ENCODE measurements around the gene PAQR9. TPM values are rescaled to one million over a fixed set of nuclear protein-coding genes. Genes with fewer than 3 reads are reported as not detected.

PAQR9 gene
- total RNA-seq, 1 experiment from 2014 or later, result 0.17 TPM

GRCh38 chr3:142966808-142967207 is 3.3 kb upstream of the PAQR9 start:
- no TSS peak for BruUV-seq (replicated peaks)
- Histone ChIP-seq H3K9ac (ENCODE audit: low read length) (no peak overlapping the region), H3K27me3 (ENCODE audit: insufficient read depth, low read length) (no peaks in the 10 kb centered on the region), H3K9me2 (ENCODE audit: insufficient read depth) (no peaks in the 10 kb centered on the region), H3K4me3 (replicated peaks in 1 of 2; ENCODE audit: low read depth in 1 of 2, low read length in 2 of 2) (no peak overlapping the region), H3K4me2 (ENCODE audit: low read length) (no peak overlapping the region), H3K79me2 (ENCODE audit: insufficient read depth, low read length) (no peaks in the 10 kb centered on the region), H4K20me1 (ENCODE audit: insufficient read depth) (no peaks in the 10 kb centered on the region), H3K27ac (ENCODE audit: low read depth, low read length) (no peak overlapping the region), H3K9me3 (ENCODE audit: control insufficient read depth in 1 of 2, insufficient read depth in 1 of 2, low read depth in 1 of 2, low read length in 2 of 2) (no peaks in the 10 kb centered on the region), H3K36me3 (ENCODE audit: control insufficient read depth in 1 of 2, insufficient read depth in 2 of 2, low read length in 2 of 2) (no peaks in the 10 kb centered on the region), H2AFZ (ENCODE audit: low read depth, low read length, poor library complexity, severe bottlenecking) (no peak overlapping the region), H3K4me1 (ENCODE audit: control insufficient read depth in 1 of 2, insufficient read depth in 2 of 2, low read length in 2 of 2) (no peaks in the 10 kb centered on the region)
- intact Hi-C loops (cut with micrococcal nuclease), result no loop called here
- ATAC-seq, result no peak
- CTCF ChIA-PET, result interaction anchor here (1.6 kb wide), 1 partner anchor 9 kb away, joined by 6 read pairs; no protein-coding TSS in a partner anchor
- POLR2A ChIA-PET, result interaction anchor here (0.7 kb wide), 1 partner anchor 871 kb away, joined by 4 read pairs; no protein-coding TSS in a partner anchor
- no peak for DNase-seq (ENCODE audit: low read depth, low spot score)
- RAD21 ChIA-PET (ENCODE audit: low non-redundant PET in 1 of 2, low total read pairs in 2 of 2, uncharacterized antibody in 2 of 2, unreplicated experiment in 2 of 2), result no interaction called here
- TF ChIP-seq EGR1 (IDR thresholded peaks at IDR 0.05; ENCODE audit: low read depth) (no peak), POLR2AphosphoS5 (IDR thresholded peaks at IDR 0.05; ENCODE audit: low read depth, low read length) (no peak), SP1 (IDR thresholded peaks at IDR 0.05; ENCODE audit: low read depth) (no peak), REST (IDR thresholded peaks at IDR 0.05; ENCODE audit: low read depth) (no peak), EZH2 (IDR thresholded peaks at IDR 0.05) (no peak), FOSL1 (IDR thresholded peaks at IDR 0.05; ENCODE audit: low read depth) (no peak)

- H3K4me2 ChIP-seq (ENCODE audit: low read length), result no peak overlapping the region
- DNase-seq (ENCODE audit: low read depth, low spot score), result no peak
- H3K4me3 ChIP-seq (replicated peaks in 1 of 2; ENCODE audit: low read depth in 1 of 2, low read length in 2 of 2), result no peak overlapping the region
- no peak overlapping the region for H2AFZ ChIP-seq (ENCODE audit: low read depth, low read length, poor library complexity, severe bottlenecking)
- RAD21 ChIA-PET (ENCODE audit: low non-redundant PET in 1 of 2, low total read pairs in 2 of 2, uncharacterized antibody in 2 of 2, unreplicated experiment in 2 of 2), result no interaction called here
- H3K9ac ChIP-seq (ENCODE audit: low read length), result no peak overlapping the region
- H3K4me1 ChIP-seq (ENCODE audit: control insufficient read depth in 1 of 2, insufficient read depth in 2 of 2, low read length in 2 of 2), result no peaks in the 10 kb centered on the region
- H4K20me1 ChIP-seq (ENCODE audit: insufficient read depth), result no peaks in the 10 kb centered on the region
- no peaks in the 10 kb centered on the region for H3K9me2 ChIP-seq (ENCODE audit: insufficient read depth)
- CTCF ChIA-PET, result no interaction called here
- no peaks in the 10 kb centered on the region for H3K9me3 ChIP-seq (ENCODE audit: control insufficient read depth in 1 of 2, insufficient read depth in 1 of 2, low read depth in 1 of 2, low read length in 2 of 2)
- no peaks in the 10 kb centered on the region for H3K79me2 ChIP-seq (ENCODE audit: insufficient read depth, low read length)
- no peak overlapping the region for H3K27ac ChIP-seq (ENCODE audit: low read depth, low read length)
- intact Hi-C loops (cut with micrococcal nuclease), result no loop called here
- POLR2A ChIA-PET, result no interaction called here
- BruUV-seq (replicated peaks), result no TSS peak
- ATAC-seq, result no peak
- H3K27me3 ChIP-seq (ENCODE audit: insufficient read depth, low read length), result no peaks in the 10 kb centered on the region
- H3K36me3 ChIP-seq (ENCODE audit: control insufficient read depth in 1 of 2, insufficient read depth in 2 of 2, low read length in 2 of 2), result no peaks in the 10 kb centered on the region
- no peak for TF ChIP-seq SIN3A (IDR thresholded peaks at IDR 0.05; ENCODE audit: low read depth)
- no peak for TF ChIP-seq ELF1 (IDR thresholded peaks at IDR 0.05; ENCODE audit: borderline replicate concordance, low read depth)
- TF ChIP-seq CEBPB (IDR thresholded peaks at IDR 0.05; ENCODE audit: low read depth), result no peak
- TF ChIP-seq CTCF (IDR thresholded peaks at IDR 0.05 in 2 of 3, conservative IDR thresholded peaks at IDR 0.05 in 1 of 3; ENCODE audit: borderline replicate concordance in 1 of 3, insufficient read depth in 1 of 3, low read depth in 2 of 3, low read length in 2 of 3), result no peak
- no peak for TF ChIP-seq EGR1 (IDR thresholded peaks at IDR 0.05; ENCODE audit: low read depth)
- TF ChIP-seq REST (IDR thresholded peaks at IDR 0.05; ENCODE audit: low read depth), result no peak
- TF ChIP-seq ZFX (IDR thresholded peaks at IDR 0.05), result no peak
- no peak for TF ChIP-seq SP1 (IDR thresholded peaks at IDR 0.05; ENCODE audit: low read depth)
- no peak for TF ChIP-seq ZNF274 (IDR thresholded peaks at IDR 0.05; ENCODE audit: low read depth, low read length)
These were observed 2.1 kb upstream of the PAQR9 start for GRCh38 chr3:142965581-142965980.
